SU-DHL-6 (cell line): ENCODE measurements around the gene MAT1A.

Experiments
- H2AFZ ChIP-seq: fragments of 200-600 bp; sonication (generic); 2 replicates; pipeline ENCODE4 v1.6.1; 2014; ENCODE audit warnings: low read depth, mild to moderate bottlenecking, moderate library complexity, mixed read lengths, antibody characterized with exemption, low read length; ENCODE audit not compliant: severe bottlenecking
- H3F3A ChIP-seq: fragments of 200-600 bp; shearing (Covaris generic); 2 replicates; pipeline ENCODE4 v1.6.0; 2016; ENCODE audit warnings: antibody characterized with exemption, mild to moderate bottlenecking; ENCODE audit not compliant: insufficient read depth
- H3K27ac ChIP-seq: fragments of 200-600 bp; sonication (generic); 2 replicates; pipeline ENCODE4 v1.5.1; 2016; ENCODE audit warnings: low read depth, mild to moderate bottlenecking, low read length, moderate library complexity, mixed read lengths
- H3K27me3 ChIP-seq: fragments of 200-600 bp; sonication (generic), shearing (Covaris generic); 2 replicates; pipeline ENCODE4 v1.6.0; 2014; ENCODE audit warnings: mild to moderate bottlenecking, low read length
- H3K36me3 ChIP-seq: fragments of 200-600 bp; sonication (generic); 2 replicates; pipeline ENCODE4 v1.6.1; 2014; ENCODE audit warnings: mild to moderate bottlenecking, low read length, mixed read lengths
- H3K4me2 ChIP-seq: fragments of 300-600, 200-600 bp; shearing (Covaris generic), sonication (generic); 2 replicates; pipeline ENCODE4 v1.6.0; 2014; ENCODE audit warnings: low read length, low read depth, mild to moderate bottlenecking; ENCODE audit not compliant: poor library complexity, severe bottlenecking
- H3K4me3 ChIP-seq: fragments of 200-600 bp; sonication (generic); 2 replicates; pipeline ENCODE4 v1.5.1; 2014; ENCODE audit warnings: antibody characterized with exemption, low read length, mild to moderate bottlenecking, mixed read lengths; ENCODE audit not compliant: insufficient read depth, poor library complexity, severe bottlenecking
- H3K79me2 ChIP-seq: fragments of 200-600 bp; sonication (generic); 2 replicates; pipeline ENCODE4 v1.6.1; 2014; ENCODE audit warnings: mild to moderate bottlenecking, low read length, moderate library complexity; ENCODE audit not compliant: insufficient read depth
- H3K9ac ChIP-seq: fragments of 200-600 bp; sonication (generic); 2 replicates; pipeline ENCODE4 v1.7.0; 2014; ENCODE audit warnings: mild to moderate bottlenecking, low read length
- H3K9me2 ChIP-seq: fragments of 200-600 bp; sonication (generic); replicated peaks from 2 replicates; pipeline ENCODE4 v1.6.1; 2014; ENCODE audit warnings: low read length; ENCODE audit not compliant: insufficient read depth
- H3K9me3 ChIP-seq: fragments of 200-600 bp; sonication (generic); 2 replicates; pipeline ENCODE4 v1.6.1; 2014; ENCODE audit warnings: low read length, mixed read lengths; ENCODE audit not compliant: insufficient read depth
- H4K20me1 ChIP-seq: fragments of 200-600 bp; sonication (generic); 2 replicates; pipeline ENCODE4 v1.6.1; 2014; ENCODE audit warnings: low read depth, mild to moderate bottlenecking, antibody characterized with exemption, low read length, moderate library complexity, mixed read lengths
- CTCF ChIP-seq: fragments of 200-600 bp; sonication (generic); IDR thresholded peaks from one replicate; pipeline ENCODE4 v1.5.1; 2017; ENCODE audit warnings: antibody characterized with exemption, mild to moderate bottlenecking, low read length, moderate library complexity; ENCODE audit not compliant: insufficient read depth, poor library complexity, severe bottlenecking
- EZH2phosphoT487 ChIP-seq: fragments of 200-600 bp; sonication (generic), shearing (Covaris generic); conservative IDR thresholded peaks from 2 replicates; pipeline ENCODE4 v1.6.1; 2018; ENCODE audit warnings: mild to moderate bottlenecking, antibody characterized with exemption, low read length, moderate library complexity, mixed read lengths

Gene MAT1A

GRCh38 chr10:80319725-80320290 lies 30.4 kb upstream of the MAT1A start:
- TF ChIP-seq EZH2phosphoT487 = no peak
- no peak for TF ChIP-seq CTCF
- no peaks in the 10 kb centered on the region for H4K20me1 ChIP-seq
- no peaks in the 10 kb centered on the region for H3K27me3 ChIP-seq
- no peak overlapping the region for H3K4me2 ChIP-seq
- no peaks in the 10 kb centered on the region for H3K79me2 ChIP-seq
- H3K36me3 ChIP-seq = no peaks in the 10 kb centered on the region
- H3K27ac ChIP-seq = no peak overlapping the region
- no peak overlapping the region for H2AFZ ChIP-seq
- no peak overlapping the region for H3K4me3 ChIP-seq
- H3F3A ChIP-seq = no peaks in the 10 kb centered on the region
- H3K9ac ChIP-seq = no peak overlapping the region
- no peaks in the 10 kb centered on the region for H3K9me3 ChIP-seq
- no peaks in the 10 kb centered on the region for H3K9me2 ChIP-seq

- no peaks in the 10 kb centered on the region for H3K9me2 ChIP-seq
- no peaks in the 10 kb centered on the region for H3K79me2 ChIP-seq
- H3K36me3 ChIP-seq = no peaks in the 10 kb centered on the region
- no peak overlapping the region for H3K27ac ChIP-seq
- H3K27me3 ChIP-seq = no peaks in the 10 kb centered on the region
- no peak overlapping the region for H3K4me3 ChIP-seq
- H3K9ac ChIP-seq = no peak overlapping the region
- no peaks in the 10 kb centered on the region for H3K9me3 ChIP-seq
- H3K4me2 ChIP-seq = no peak overlapping the region
- TF ChIP-seq EZH2phosphoT487 (no peak), CTCF (no peak)
- H3F3A ChIP-seq = no peaks in the 10 kb centered on the region
- H2AFZ ChIP-seq = no peak overlapping the region
- no peaks in the 10 kb centered on the region for H4K20me1 ChIP-seq
Measured at GRCh38 chr10:80319318-80319717, 29.9 kb upstream of the MAT1A start.

DNA sequence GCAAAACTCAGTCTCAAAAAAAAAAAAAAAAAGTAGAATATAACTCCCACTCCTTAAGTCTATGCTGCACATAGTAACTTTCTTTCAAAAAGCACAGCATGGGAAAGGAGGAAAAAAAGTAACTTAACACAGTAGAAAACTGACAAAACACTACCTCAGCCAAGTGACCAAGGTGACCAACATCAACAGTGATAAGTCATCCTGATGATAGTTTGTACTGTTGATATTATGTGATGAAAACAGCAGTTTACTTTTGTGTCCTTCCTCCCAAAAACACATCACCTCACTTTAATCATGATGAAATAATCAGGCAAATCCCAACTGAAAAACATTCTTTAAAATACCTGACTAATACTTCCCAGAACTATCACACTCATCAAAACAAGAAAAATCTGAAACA lies 29.3 kb upstream of the MAT1A start:
- H3K4me3 ChIP-seq = no peak overlapping the region
- no peaks in the 10 kb centered on the region for H3K79me2 ChIP-seq
- H2AFZ ChIP-seq = no peak overlapping the region
- H4K20me1 ChIP-seq = no peaks in the 10 kb centered on the region
- H3K9me2 ChIP-seq = no peaks in the 10 kb centered on the region
- H3K9ac ChIP-seq = no peak overlapping the region
- no peak overlapping the region for H3K4me2 ChIP-seq
- no peaks in the 10 kb centered on the region for H3K27me3 ChIP-seq
- no peaks in the 10 kb centered on the region for H3K36me3 ChIP-seq
- no peak overlapping the region for H3K27ac ChIP-seq
- no peaks in the 10 kb centered on the region for H3F3A ChIP-seq
- TF ChIP-seq EZH2phosphoT487 (no peak), CTCF (no peak)
- no peaks in the 10 kb centered on the region for H3K9me3 ChIP-seq

DNA sequence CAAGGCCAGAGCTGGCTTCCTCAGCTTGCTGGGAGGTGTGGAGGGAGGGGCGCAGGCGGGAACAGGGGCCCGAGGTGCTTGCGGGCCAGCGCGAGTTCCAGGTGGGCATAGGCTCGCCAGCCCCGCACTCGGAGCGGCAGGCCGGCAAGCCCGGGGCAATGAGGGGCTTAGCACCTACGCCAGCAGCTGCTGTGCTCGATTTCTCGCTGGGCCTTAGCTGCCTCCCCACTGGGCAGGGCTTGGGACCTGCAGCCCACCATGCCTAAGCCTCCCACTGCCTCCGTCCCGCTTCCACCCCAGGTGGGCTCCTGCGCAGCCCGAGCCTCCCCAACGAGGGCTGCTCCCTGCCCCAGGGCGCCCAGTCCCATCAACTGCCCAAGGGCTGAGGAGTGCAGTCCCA lies 25.9 kb upstream of the MAT1A start:
- Histone ChIP-seq H3K9ac (no peak overlapping the region), H4K20me1 (no peaks in the 10 kb centered on the region), H3K27ac (no peak overlapping the region), H3K4me2 (no peak overlapping the region), H3K9me2 (no peaks in the 10 kb centered on the region), H3K27me3 (no peaks in the 10 kb centered on the region), H3K36me3 (no peaks in the 10 kb centered on the region), H3K4me3 (no peak overlapping the region), H3K9me3 (no peaks in the 10 kb centered on the region), H3F3A (no peaks in the 10 kb centered on the region), H2AFZ (no peak overlapping the region), H3K79me2 (no peaks in the 10 kb centered on the region)
- TF ChIP-seq CTCF (no peak), EZH2phosphoT487 (no peak)
